T-cell (primary cell): Measurements from ENCODE around the gene TAS2R43. TPM values are rescaled to one million over a fixed set of nuclear protein-coding genes. Genes with fewer than 3 reads are reported as not detected.

Experiments used
- ATAC-seq, 4 experiments: fragments of 200-7000 bp in 3 of 4; fragments of 150-1000 bp in 1 of 4; cut with Tn5 transposase; replicated peaks in 1 of 4; 1 replicate in 3 of 4; 2 replicates in 1 of 4; pipeline ENCODE4 v1.10.0; 2021; ENCODE audit warnings: moderate library complexity in 3 of 4, mild to moderate bottlenecking in 2 of 4, moderate number of reproducible peaks in 1 of 4
- CTCF ChIA-PET, 2 donors: fragments of 300-600 bp; sonication (Branson Sonifier 250); formaldehyde crosslinking; loops; one replicate each; lab custom pipeline; 2022; ENCODE audit warnings: antibody characterized with exemption in 2 of 2; lab: Charles Lee
- POLR2A ChIA-PET, 2 donors: fragments of 300-600 bp; sonication (Branson Sonifier 250); formaldehyde crosslinking; loops; one replicate each; lab custom pipeline; 2022; ENCODE audit warnings: antibody characterized with exemption in 2 of 2; lab: Charles Lee
- DNase-seq, 35 experiments: peaks; one replicate each; pipeline versions ENCODE4 v3.0.0 to v3.0.0-alpha.2; 2013 to 2023
- H3K27ac ChIP-seq: one replicate; pipeline ENCODE4 v1.5.1; 2013; ENCODE audit warnings: low read length
- H3K27me3 ChIP-seq, 2 experiments: replicated peaks in 1 of 2; 1 replicate in 1 of 2; 2 replicates in 1 of 2; pipeline versions ENCODE4 v1.6.1 to v1.7.0; 2013; ENCODE audit warnings: low read length in 1 of 2, mixed read lengths in 1 of 2; ENCODE audit not compliant: control insufficient read depth in 2 of 2, insufficient read depth in 2 of 2; ENCODE audit errors: extremely low read depth in 1 of 2
- H3K36me3 ChIP-seq, 2 donors: 1 replicate in 1 of 2; 2 replicates in 1 of 2; pipeline versions ENCODE4 v1.6.1 to v1.7.0; 2013; ENCODE audit warnings: low read length in 1 of 2; ENCODE audit not compliant: control insufficient read depth in 2 of 2, insufficient read depth in 1 of 2; ENCODE audit errors: extremely low read depth in 1 of 2
- H3K4me1 ChIP-seq, 2 experiments: 1 replicate in 1 of 2; 2 replicates in 1 of 2; pipeline versions ENCODE4 v1.6.1 to v1.7.0; 2013; ENCODE audit warnings: low read length in 2 of 2, mixed read lengths in 1 of 2; ENCODE audit not compliant: insufficient read depth in 2 of 2, control insufficient read depth in 1 of 2; ENCODE audit errors: extremely low read depth in 1 of 2
- H3K4me3 ChIP-seq, 2 donors: 1 replicate in 1 of 2; 2 replicates in 1 of 2; pipeline versions ENCODE4 v1.5.1 to v1.7.0; 2013; ENCODE audit warnings: mild to moderate bottlenecking in 2 of 2, low read length in 1 of 2, moderate library complexity in 1 of 2; ENCODE audit not compliant: control insufficient read depth in 1 of 2; ENCODE audit errors: extremely low read depth in 1 of 2
- H3K9me3 ChIP-seq: 2 replicates; pipeline ENCODE4 v1.7.0; 2013
- H3K27ac Mint-ChIP-seq, 2 donors: one replicate each; pipeline ENCODE4 v1.8.0; 2020 to 2021; ENCODE audit warnings: mild to moderate bottlenecking in 2 of 2, mixed read lengths in 2 of 2
- H3K27me3 Mint-ChIP-seq, 2 donors: one replicate each; pipeline ENCODE4 v1.8.0; 2021 to 2022; ENCODE audit warnings: mixed read lengths in 2 of 2
- H3K36me3 Mint-ChIP-seq: one replicate; pipeline ENCODE4 v1.8.0; 2021; ENCODE audit warnings: mixed read lengths
- H3K4me1 Mint-ChIP-seq, 3 donors: one replicate each; pipeline ENCODE4 v1.8.0; 2020 to 2022; ENCODE audit warnings: mixed read lengths in 3 of 3, mild to moderate bottlenecking in 1 of 3
- H3K4me3 Mint-ChIP-seq, 3 donors: one replicate each; pipeline ENCODE4 v1.8.0; 2020 to 2022; ENCODE audit warnings: mild to moderate bottlenecking in 3 of 3, mixed read lengths in 3 of 3, moderate library complexity in 3 of 3
- H3K9me3 Mint-ChIP-seq, 3 donors: one replicate each; pipeline ENCODE4 v1.8.0; 2020 to 2022; ENCODE audit warnings: mixed read lengths in 3 of 3
- WGBS: methylation state at CpG from one replicate; pipeline ENCODE4 v1.1.5; 2013; ENCODE audit warnings: missing lambda C conversion rate; ENCODE audit not compliant: insufficient coverage; 5-methylcytosine and 5-hydroxymethylcytosine counted together
- total RNA-seq, 35 experiments: library from RNA in 6 of 35; stranded (reverse) in 6 of 35; fragments of 120-200 nt in 1 of 35; gene quantifications; one replicate each; pipeline versions ENCODE4 v1.2.1 to v1.2.4 and lab custom pipeline; 2013 to 2026

TAS2R43 gene
- total RNA-seq (1 to 10 TPM in 4 of 5 donors, under 1 TPM in 1; 0.35 to 5.2 (median 1.8) TPM), total RNA-seq (lab: John Stamatoyannopoulos, UW) (0.21 to 2.7 (median 1.0) reads per million in 29 experiments)
- total RNA-seq (2013): not detected

DNA sequence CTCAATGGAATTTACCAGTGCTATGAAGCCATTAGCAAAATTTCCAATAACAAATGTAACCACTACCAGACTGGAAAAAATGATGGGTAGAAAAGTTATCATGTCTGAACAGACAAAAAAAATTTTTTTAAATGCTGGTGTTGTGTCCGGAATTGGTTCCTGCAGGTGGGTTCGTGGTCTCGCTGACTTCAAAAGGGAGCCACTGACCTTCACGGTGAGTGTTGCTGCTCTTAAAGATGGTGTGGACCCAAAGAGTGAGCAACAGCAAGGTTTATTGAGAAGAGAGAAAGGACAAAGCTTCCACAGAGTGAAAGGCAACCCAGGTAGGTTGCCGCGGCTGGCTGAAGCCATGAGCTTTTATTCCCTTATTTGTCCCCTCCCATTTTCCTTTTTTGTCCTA, at the start of gene TAS2R43:
Gene TAS2R43 (minus strand): TSS at position 186 of the 400 bp plus-strand sequence. CDS start 84 bp downstream, at position 102.
- no peak within 1 kb of the TSS for H3K4me3 ChIP-seq
- H3K9me3 ChIP-seq: no peaks in the 10 kb centered on the region
- Mint-ChIP-seq H3K4me1 (peaks cover 0 to 3% (median 2%) of the 10 kb centered on the region in 3 donors), H3K27me3 (no peaks in the 10 kb centered on the region), H3K4me3 (no peak within 1 kb of the TSS), H3K27ac (no peak within 1 kb of the TSS), H3K9me3 (no peaks in the 10 kb centered on the region), H3K36me3 (peaks cover 45% of the 10 kb centered on the region)
- DNase-seq (no peak), ATAC-seq (no peak)
- no peaks in the 10 kb centered on the region for H3K4me1 ChIP-seq
- no CpG with 5 or more reads among the region's 6 CpGs for WGBS
- no peak within 1 kb of the TSS for H3K27ac ChIP-seq
- H3K36me3 ChIP-seq: no peaks in the 10 kb centered on the region
- ChIA-PET POLR2A (no interaction called here), CTCF (no interaction called here)
- no peaks in the 10 kb centered on the region for H3K27me3 ChIP-seq

DNA sequence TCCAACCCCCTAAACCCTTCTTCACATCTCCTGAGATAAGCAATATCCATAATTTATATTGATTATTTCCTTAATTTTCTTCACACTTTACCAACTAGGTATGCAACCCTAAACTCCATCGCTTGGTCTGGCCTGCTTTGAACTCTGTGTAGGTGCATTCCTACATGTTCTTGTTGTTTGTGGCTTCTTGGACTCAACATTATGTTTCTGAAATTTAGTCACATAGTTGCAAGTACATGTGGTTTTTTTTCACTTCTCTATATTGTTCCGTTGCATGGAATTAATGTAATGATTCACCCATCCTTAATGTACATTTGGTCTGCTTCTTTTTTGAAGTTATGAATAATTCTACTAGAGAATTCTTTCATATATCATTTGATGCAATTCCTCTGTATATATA, 44.0 kb upstream of the TAS2R43 start:
- ATAC-seq: no peak
- WGBS: no CpG with 5 or more reads among the region's 2 CpGs
- Mint-ChIP-seq H3K36me3 (peaks cover 26% of the 10 kb centered on the region), H3K4me1 (peaks cover 44 to 49% (median 44%) of the 10 kb centered on the region in 3 donors), H3K4me3 (no peak overlapping the region), H3K27ac (no peak overlapping the region), H3K9me3 (no peaks in the 10 kb centered on the region), H3K27me3 (no peaks in the 10 kb centered on the region)
- H3K27ac ChIP-seq: no peak overlapping the region
- no peaks in the 10 kb centered on the region for H3K4me1 ChIP-seq
- POLR2A ChIA-PET: no interaction called here
- H3K36me3 ChIP-seq: no peaks in the 10 kb centered on the region
- CTCF ChIA-PET: no interaction called here
- H3K9me3 ChIP-seq: peaks cover 2% of the 10 kb centered on the region
- no peak overlapping the region for H3K4me3 ChIP-seq
- H3K27me3 ChIP-seq: no peaks in the 10 kb centered on the region
- no peak for DNase-seq

GRCh38 chr12:11134305-11134704, 42.2 kb upstream of the TAS2R43 start, which contains the start of gene TAS2R30:
Gene TAS2R30 (minus strand): TSS chr12:11134644. CDS start chr12:11134244, 400 bp downstream.
- no peaks in the 10 kb centered on the region for H3K27me3 ChIP-seq
- DNase-seq: no peak
- no peaks in the 10 kb centered on the region for H3K27me3 Mint-ChIP-seq
- no peaks in the 10 kb centered on the region for H3K36me3 ChIP-seq
- ChIA-PET CTCF (interaction anchor here in 1 of 2 donors (0.7 kb wide), 1 partner anchor 20 kb away, joined by 3 read pairs; no protein-coding TSS in a partner anchor), POLR2A (no interaction called here)
- H3K9me3 ChIP-seq: peaks cover 1% of the 10 kb centered on the region
- peaks cover 27% of the 10 kb centered on the region for H3K36me3 Mint-ChIP-seq
- ATAC-seq: no peak
- H3K4me1 ChIP-seq: no peaks in the 10 kb centered on the region
- H3K9me3 Mint-ChIP-seq: no peaks in the 10 kb centered on the region
- WGBS: no CpG with 5 or more reads among the region's 3 CpGs
- no peak within 1 kb of the TSS for H3K27ac ChIP-seq
- no peak within 1 kb of the TSS for H3K4me3 ChIP-seq
- H3K27ac Mint-ChIP-seq: no peak within 1 kb of the TSS
- H3K4me3 Mint-ChIP-seq: no peak within 1 kb of the TSS
- peaks cover 41 to 49% (median 47%) of the 10 kb centered on the region in 3 donors for H3K4me1 Mint-ChIP-seq

GRCh38 chr12:11133816-11134215, 41.7 kb upstream of the TAS2R43 start:
- peaks cover 28% of the 10 kb centered on the region for H3K36me3 Mint-ChIP-seq
- POLR2A ChIA-PET: no interaction called here
- no peak overlapping the region for H3K4me3 Mint-ChIP-seq
- Histone ChIP-seq H3K27ac (no peak overlapping the region), H3K9me3 (no peaks in the 10 kb centered on the region), H3K27me3 (no peaks in the 10 kb centered on the region), H3K4me3 (no peak overlapping the region), H3K36me3 (no peaks in the 10 kb centered on the region), H3K4me1 (no peaks in the 10 kb centered on the region)
- no peaks in the 10 kb centered on the region for H3K9me3 Mint-ChIP-seq
- WGBS: no CpG with 5 or more reads among the region's 2 CpGs
- no peak overlapping the region for H3K27ac Mint-ChIP-seq
- ATAC-seq (no peak), DNase-seq (no peak)
- H3K4me1 Mint-ChIP-seq: peaks cover 37 to 46% (median 46%) of the 10 kb centered on the region in 3 donors
- H3K27me3 Mint-ChIP-seq: no peaks in the 10 kb centered on the region
- CTCF ChIA-PET: no interaction called here

DNA sequence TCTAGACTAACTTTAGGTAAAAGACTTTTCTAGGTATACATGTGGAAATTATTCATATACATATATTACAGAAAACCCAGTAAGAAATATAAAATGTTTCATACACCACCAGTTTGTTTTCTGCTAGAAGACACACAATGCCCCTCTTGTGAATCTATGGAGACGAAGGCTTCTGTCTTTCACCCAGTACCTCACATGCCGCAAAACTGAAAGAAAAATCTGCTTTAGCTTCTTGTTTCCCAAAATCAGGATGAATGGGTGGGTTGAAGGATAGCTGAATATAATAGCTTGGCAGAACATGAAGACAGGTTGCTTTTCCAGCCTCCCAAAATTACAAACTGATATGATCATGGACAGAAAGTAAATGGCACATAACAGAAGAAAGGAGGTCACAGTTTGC, 41.0 kb upstream of the TAS2R43 start:
- Histone ChIP-seq H3K36me3 (no peaks in the 10 kb centered on the region), H3K27ac (no peak overlapping the region), H3K27me3 (no peaks in the 10 kb centered on the region), H3K4me3 (no peak overlapping the region), H3K4me1 (no peaks in the 10 kb centered on the region), H3K9me3 (no peaks in the 10 kb centered on the region)
- ChIA-PET POLR2A (no interaction called here), CTCF (no interaction called here)
- ATAC-seq (no peak), DNase-seq (no peak)
- H3K36me3 Mint-ChIP-seq: peaks cover 33% of the 10 kb centered on the region
- H3K27me3 Mint-ChIP-seq: no peaks in the 10 kb centered on the region
- no CpG with 5 or more reads among the region's 2 CpGs for WGBS
- H3K27ac Mint-ChIP-seq: no peak overlapping the region
- no peaks in the 10 kb centered on the region for H3K9me3 Mint-ChIP-seq
- no peak overlapping the region for H3K4me3 Mint-ChIP-seq
- H3K4me1 Mint-ChIP-seq: peaks cover 37 to 46% (median 46%) of the 10 kb centered on the region in 3 donors

GRCh38 chr12:11130999-11131398, 38.9 kb upstream of the TAS2R43 start:
- H3K36me3 Mint-ChIP-seq: peaks cover 45% of the 10 kb centered on the region
- DNase-seq (no peak), ATAC-seq (no peak)
- peaks cover 31 to 34% (median 32%) of the 10 kb centered on the region in 3 donors for H3K4me1 Mint-ChIP-seq
- no peaks in the 10 kb centered on the region for H3K4me1 ChIP-seq
- WGBS: 0% methylated on average over 1 of the region's 2 CpGs
- no peaks in the 10 kb centered on the region for H3K36me3 ChIP-seq
- H3K4me3 Mint-ChIP-seq: no peak overlapping the region
- peaks cover 0 to 9% (median 0%) of the 10 kb centered on the region in 3 donors for H3K9me3 Mint-ChIP-seq
- H3K4me3 ChIP-seq: no peak overlapping the region
- H3K27ac ChIP-seq: no peak overlapping the region
- ChIA-PET POLR2A (no interaction called here), CTCF (no interaction called here)
- no peaks in the 10 kb centered on the region for H3K27me3 ChIP-seq
- no peaks in the 10 kb centered on the region for H3K27me3 Mint-ChIP-seq
- H3K9me3 ChIP-seq: no peaks in the 10 kb centered on the region
- H3K27ac Mint-ChIP-seq: no peak overlapping the region
